ENCODE data around the gene PIP5KL1. TPM values are rescaled to one million over a fixed set of nuclear protein-coding genes. Genes with fewer than 3 reads are reported as not detected.
A peak's percentile ranks its signal among the peaks of the same experiment; 100 is the strongest.

PIP5KL1 gene
- total RNA-seq, 1 experiment from 2014 or later, result 16.8 TPM

GRCh38 chr9:127929625-127929979 lies 975 bp downstream of the PIP5KL1 start:
- no peak for DNase-seq (ENCODE audit: low spot score)
- CTCF ChIA-PET, result interaction anchor here (0.6 to 3.8 kb wide), 9 partner anchors 11 to 195 kb away, joined by 3 to 78 read pairs (median 6); partner anchors contain the start of gene TOR2A
- peaks cover 29% of the 10 kb centered on the region for H3K27me3 Mint-ChIP-seq (ENCODE audit: low read depth)

GRCh38 chr9:127928676-127929624 lies 1.6 kb downstream of the PIP5KL1 start:
- CTCF ChIA-PET, result interaction anchor here (0.6 to 3.8 kb wide), 4 partner anchors 13 to 189 kb away, joined by 3 to 78 read pairs (median 6); no protein-coding TSS in a partner anchor
- H3K9me3 Mint-ChIP-seq, result no peaks in the 10 kb centered on the region
- POLR2A ChIA-PET, result interaction anchor here (1.0 to 1.1 kb wide), 2 partner anchors 138 to 169 kb away, joined by 3 read pairs; partner anchors contain the start of gene NAIF1
- peak overlapping the region; percentile 57; the same call in 1 of the 2 replicates for H3K27ac Mint-ChIP-seq
- no peaks in the 10 kb centered on the region; the same call in 1 of the 2 replicates for H3K36me3 Mint-ChIP-seq
- ATAC-seq (no peak), DNase-seq (ENCODE audit: low spot score) (no peak)
- H3K4me3 Mint-ChIP-seq, result peak overlapping the region; percentile 65
- TF ChIP-seq FOXK1 (CRISPR knock-in tag; IDR thresholded peaks at IDR 0.05) (no peak), GABPB1 (CRISPR knock-in tag; IDR thresholded peaks at IDR 0.05) (0 out of 2 replicates have a peak, but pooled peaks have one; percentile 38)
- peaks cover 27% of the 10 kb centered on the region for H3K4me1 Mint-ChIP-seq
- H3K27me3 Mint-ChIP-seq (ENCODE audit: low read depth), result peaks cover 29% of the 10 kb centered on the region

More at GRCh38 chr9:127929625-127929979, 975 bp downstream of the PIP5KL1 start:
- H3K27ac Mint-ChIP-seq, result peak overlapping the region; percentile 57; the same call in 1 of the 2 replicates
- H3K4me1 Mint-ChIP-seq, result peaks cover 27% of the 10 kb centered on the region
- peak overlapping the region; percentile 65 for H3K4me3 Mint-ChIP-seq
- H3K9me3 Mint-ChIP-seq, result no peaks in the 10 kb centered on the region
- TF ChIP-seq ZBTB43 (CRISPR knock-in tag; IDR thresholded peaks at IDR 0.05) (no peak), KAT7 (CRISPR knock-in tag; IDR thresholded peaks at IDR 0.05; ENCODE audit: borderline replicate concordance) (no peak), CTCF (IDR thresholded peaks at IDR 0.05) (no peak), NR3C1 (CRISPR knock-in tag; conservative IDR thresholded peaks at IDR 0.05; ENCODE audit: low read depth) (no peak), CDX4 (CRISPR knock-in tag; IDR thresholded peaks at IDR 0.05; ENCODE audit: borderline replicate concordance) (no peak), TEAD1 (CRISPR knock-in tag; IDR thresholded peaks at IDR 0.05) (no peak)
- POLR2A ChIA-PET, result interaction anchor here (0.8 to 1.5 kb wide), 2 partner anchors 14 to 138 kb away, joined by 3 to 8 read pairs; partner anchors contain the start of gene NAIF1
- no peaks in the 10 kb centered on the region; the same call in 1 of the 2 replicates for H3K36me3 Mint-ChIP-seq
- ATAC-seq, result no peak

- Mint-ChIP-seq H3K27me3 (ENCODE audit: low read depth) (peaks cover 29% of the 10 kb centered on the region), H3K27ac (no peak overlapping the region), H3K36me3 (no peaks in the 10 kb centered on the region; the same call in 1 of the 2 replicates), H3K9me3 (no peaks in the 10 kb centered on the region), H3K4me1 (peaks cover 27% of the 10 kb centered on the region), H3K4me3 (peak overlapping the region; percentile 55)
- CTCF ChIA-PET, result interaction anchor here (0.8 to 3.8 kb wide), 4 partner anchors 14 to 190 kb away, joined by 3 to 78 read pairs (median 6); no protein-coding TSS in a partner anchor
- POLR2A ChIA-PET, result interaction anchor here (1.0 to 1.1 kb wide), 2 partner anchors 139 to 170 kb away, joined by 3 read pairs; partner anchors contain the start of gene NAIF1
- DNase-seq (ENCODE audit: low spot score) (peak; percentile 60), ATAC-seq (peak; percentile 3)
- TF ChIP-seq FOXP1 (CRISPR knock-in tag; IDR thresholded peaks at IDR 0.05; ENCODE audit: borderline replicate concordance), result 0 out of 2 replicates have a peak, but pooled peaks have one; percentile 4
- no peak; the same call in 1 of the 2 replicates for TF ChIP-seq MAX (CRISPR knock-in tag; IDR thresholded peaks at IDR 0.05)
- TF ChIP-seq ZNF317 (CRISPR knock-in tag; IDR thresholded peaks at IDR 0.05; ENCODE audit: borderline replicate concordance, low read depth), result no peak
- TF ChIP-seq TCF7 (CRISPR knock-in tag; IDR thresholded peaks at IDR 0.05; ENCODE audit: low read depth), result no peak
- TF ChIP-seq SMAD3 (CRISPR knock-in tag; IDR thresholded peaks at IDR 0.05; ENCODE audit: borderline replicate concordance), result no peak
- 0 out of 2 replicates have a peak, but pooled peaks have one; percentile 49 for TF ChIP-seq ARID4B (CRISPR knock-in tag; IDR thresholded peaks at IDR 0.05; ENCODE audit: borderline replicate concordance)
- no peak for TF ChIP-seq TEAD4 (CRISPR knock-in tag; IDR thresholded peaks at IDR 0.05)
- TF ChIP-seq ZNF232 (CRISPR knock-in tag; IDR thresholded peaks at IDR 0.05), result no peak
- no peak for TF ChIP-seq ZNF138 (CRISPR knock-in tag; conservative IDR thresholded peaks at IDR 0.05)
- no peak for TF ChIP-seq NFATC4 (CRISPR knock-in tag; IDR thresholded peaks at IDR 0.05)
- peak; percentile 68; the same call in 1 of the 2 replicates for TF ChIP-seq ETV6 (CRISPR knock-in tag; IDR thresholded peaks at IDR 0.05)
- no peak for TF ChIP-seq GABPB1 (CRISPR knock-in tag; IDR thresholded peaks at IDR 0.05)
Measured at GRCh38 chr9:127927988-127928675, 2.4 kb downstream of the PIP5KL1 start.
